H1 (cell line): ENCODE data around the gene PFN4. TPM values are rescaled to one million over a fixed set of nuclear protein-coding genes. Genes with fewer than 3 reads are reported as not detected.

Experiments
- CTCF ChIA-PET: fragments of 300-600 bp; sonication (Branson Sonifier 250); formaldehyde crosslinking; loops from one replicate; lab custom pipeline; 2021; ENCODE audit not compliant: partially characterized antibody; lab: Charles Lee
- POLR2A ChIA-PET: fragments of 300-600 bp; sonication (Branson Sonifier 250); formaldehyde crosslinking; loops from one replicate; lab custom pipeline; 2021; ENCODE audit warnings: inconsistent platforms; ENCODE audit not compliant: partially characterized antibody; lab: Charles Lee
- DNase-seq, 2 experiments: peaks; one replicate each; pipeline versions ENCODE4 v3.0.0 to v3.0.0-alpha.2; 2010 to 2022; ENCODE audit warnings: low spot score in 2 of 2, low read depth in 1 of 2, mixed read lengths in 1 of 2
- FAIRE-seq: peaks from 2 replicates; lab custom pipeline; 2011; peaks lifted over from hg19 to GRCh38; lab: Jason Lieb, UNC
- H2AFZ ChIP-seq: 2 replicates; pipeline ENCODE4 v1.8.1; 2012; ENCODE audit warnings: low read length, inconsistent platforms
- H2AK5ac ChIP-seq: 2 replicates; pipeline ENCODE4 v1.6.1; 2013; ENCODE audit warnings: low read depth, low read length
- H2BK120ac ChIP-seq: replicated peaks from 2 replicates; pipeline ENCODE3; 2013; ENCODE audit warnings: low read depth, low read length, inconsistent platforms
- H2BK12ac ChIP-seq: 2 replicates; pipeline ENCODE4 v1.6.1; 2013; ENCODE audit warnings: low read depth, low read length
- H2BK15ac ChIP-seq: 2 replicates; pipeline ENCODE4 v1.6.1; 2013; ENCODE audit warnings: low read length
- H2BK20ac ChIP-seq: 2 replicates; pipeline ENCODE4 v1.6.1; 2013; ENCODE audit warnings: low read length
- H2BK5ac ChIP-seq: 2 replicates; pipeline ENCODE4 v1.6.1; 2013; ENCODE audit warnings: low read depth, low read length
- H3K14ac ChIP-seq: 2 replicates; pipeline ENCODE4 v1.6.1; 2013; ENCODE audit warnings: inconsistent platforms; ENCODE audit not compliant: insufficient read length
- H3K18ac ChIP-seq: 2 replicates; pipeline ENCODE4 v1.6.1; 2013; ENCODE audit warnings: low read length; ENCODE audit errors: extremely low read depth
- H3K23ac ChIP-seq: 2 replicates; pipeline ENCODE4 v1.6.1; 2013; ENCODE audit warnings: inconsistent platforms; ENCODE audit not compliant: insufficient read length
- H3K23me2 ChIP-seq: 2 replicates; pipeline ENCODE4 v1.6.1; 2013; ENCODE audit warnings: low read depth, low read length
- H3K27ac ChIP-seq: 2 replicates; pipeline ENCODE4 v1.6.1; 2011; ENCODE audit warnings: low read depth, low read length, inconsistent platforms
- H3K27me3 ChIP-seq, 4 experiments: replicated peaks in 1 of 4; 1 replicate in 1 of 4; 2 replicates in 3 of 4; pipeline versions ENCODE4 v1.6.1 to v1.8.1; 2011 to 2013; ENCODE audit warnings: low read length in 3 of 4, mild to moderate bottlenecking in 3 of 4, inconsistent platforms in 2 of 4, mixed read lengths in 2 of 4, moderate library complexity in 1 of 4; ENCODE audit not compliant: control insufficient read depth in 3 of 4, insufficient read depth in 3 of 4; ENCODE audit errors: extremely low read depth in 1 of 4
- H3K36me3 ChIP-seq, 4 experiments: 2 replicates each; pipeline versions ENCODE4 v1.6.1 to v1.8.1; 2011 to 2013; ENCODE audit warnings: mild to moderate bottlenecking in 4 of 4, low read length in 3 of 4, moderate library complexity in 2 of 4, control low read depth in 1 of 4, inconsistent platforms in 1 of 4; ENCODE audit not compliant: insufficient read depth in 4 of 4, control insufficient read depth in 2 of 4
- H3K4ac ChIP-seq: replicated peaks from 2 replicates; pipeline ENCODE3; 2013; ENCODE audit warnings: low read length, low read depth, mixed read lengths, inconsistent platforms; ENCODE audit not compliant: insufficient read length
- H3K4me1 ChIP-seq, 4 experiments: replicated peaks in 1 of 4; 1 replicate in 1 of 4; 2 replicates in 3 of 4; pipeline versions ENCODE4 v1.6.1 to v1.8.1; 2011 to 2013; ENCODE audit warnings: low read length in 3 of 4, inconsistent platforms in 2 of 4, mixed read lengths in 1 of 4; ENCODE audit not compliant: insufficient read depth in 4 of 4, control insufficient read depth in 3 of 4
- H3K4me2 ChIP-seq, 2 experiments: 2 replicates each; pipeline versions ENCODE4 v1.6.1 to v1.8.1; 2011 to 2013; ENCODE audit warnings: low read depth in 2 of 2, low read length in 2 of 2, control low read depth in 1 of 2, inconsistent platforms in 1 of 2, mild to moderate bottlenecking in 1 of 2; ENCODE audit not compliant: insufficient read depth in 1 of 2
- H3K4me3 ChIP-seq, 4 experiments: fragments of 200-600, 300-600 bp in 1 of 4; sonication (generic), shearing (Covaris generic), sonication (Bioruptor Twin) in 1 of 4; 2 replicates each; pipeline versions ENCODE4 v1.5.1 to v1.8.1; 2011 to 2016; ENCODE audit warnings: low read length in 4 of 4, low read depth in 3 of 4, control low read depth in 2 of 4, inconsistent platforms in 2 of 4, mild to moderate bottlenecking in 2 of 4, mixed read lengths in 1 of 4, moderate library complexity in 1 of 4; ENCODE audit not compliant: insufficient read depth in 2 of 4; ENCODE audit errors: extremely low read depth in 1 of 4
- H3K56ac ChIP-seq: replicated peaks from 2 replicates; pipeline ENCODE3; 2013; ENCODE audit warnings: low read depth, mild to moderate bottlenecking, mixed read lengths, low read length, inconsistent platforms; ENCODE audit not compliant: insufficient read length
- H3K79me1 ChIP-seq: 2 replicates; pipeline ENCODE4 v1.6.1; 2013; ENCODE audit warnings: low read depth, low read length, control low read depth
- H3K79me2 ChIP-seq, 2 experiments: 2 replicates each; pipeline versions ENCODE4 v1.6.1 to v1.8.1; 2012 to 2013; ENCODE audit warnings: low read length in 2 of 2, mild to moderate bottlenecking in 2 of 2, inconsistent platforms in 1 of 2; ENCODE audit not compliant: insufficient read depth in 2 of 2, control insufficient read depth in 1 of 2
- H3K9ac ChIP-seq, 4 experiments: replicated peaks in 1 of 4; 1 replicate in 1 of 4; 2 replicates in 3 of 4; pipeline versions ENCODE4 v1.6.1 to v1.8.1; 2011 to 2013; ENCODE audit warnings: low read depth in 3 of 4, low read length in 3 of 4, control low read depth in 2 of 4, mild to moderate bottlenecking in 2 of 4, moderate library complexity in 2 of 4, inconsistent platforms in 1 of 4; ENCODE audit errors: extremely low read depth in 1 of 4
- H3K9me3 ChIP-seq, 2 experiments: 2 replicates each; pipeline versions ENCODE4 v1.6.1 to v1.8.1; 2012 to 2013; ENCODE audit warnings: mild to moderate bottlenecking in 2 of 2, moderate library complexity in 2 of 2, control low read depth in 1 of 2, inconsistent platforms in 1 of 2, low read depth in 1 of 2, low read length in 1 of 2, mixed read lengths in 1 of 2; ENCODE audit not compliant: insufficient read depth in 2 of 2
- H4K20me1 ChIP-seq, 2 experiments: replicated peaks in 1 of 2; 2 replicates each; pipeline versions ENCODE3 to v1.8.1; 2011 to 2013; ENCODE audit warnings: inconsistent platforms in 2 of 2, low read length in 2 of 2, mild to moderate bottlenecking in 1 of 2; ENCODE audit not compliant: insufficient read depth in 2 of 2, control insufficient read depth in 1 of 2
- H4K5ac ChIP-seq: 2 replicates; pipeline ENCODE4 v1.6.1; 2013; ENCODE audit warnings: low read length, low read depth, mixed read lengths, inconsistent platforms; ENCODE audit not compliant: insufficient read length
- H4K8ac ChIP-seq: 2 replicates; pipeline ENCODE4 v1.8.0; 2013; ENCODE audit warnings: mild to moderate bottlenecking, moderate library complexity, low read length, inconsistent platforms; ENCODE audit not compliant: insufficient read depth; ENCODE audit errors: extremely low read depth
- H4K91ac ChIP-seq: replicated peaks from 2 replicates; pipeline ENCODE3; 2013; ENCODE audit warnings: low read length, mixed read lengths, inconsistent platforms; ENCODE audit not compliant: insufficient read length
- CHD2 ChIP-seq: IDR thresholded peaks from 2 replicates; pipeline ENCODE4 v1.6.1; 2012; ENCODE audit warnings: low read length, improper control_type of control experiment
- HDAC2 ChIP-seq, 2 experiments: fragments of 300-600 bp in 1 of 2; sonication (generic) in 1 of 2; IDR thresholded peaks; 2 replicates each; pipeline ENCODE4 v1.6.1; 2011 to 2012; ENCODE audit warnings: low read depth in 2 of 2, low read length in 2 of 2, mild to moderate bottlenecking in 2 of 2, moderate library complexity in 2 of 2, borderline replicate concordance in 1 of 2, inconsistent platforms in 1 of 2
- HDAC6 ChIP-seq: IDR thresholded peaks from one replicate; pipeline ENCODE4 v1.7.1; 2012; ENCODE audit warnings: low read depth, mild to moderate bottlenecking, inconsistent platforms, low read length, moderate library complexity
- JUN ChIP-seq: IDR thresholded peaks from 2 replicates; pipeline ENCODE4 v1.6.1; 2011; ENCODE audit warnings: low read depth, mild to moderate bottlenecking, improper control_type of control experiment, low read length
- KDM1A ChIP-seq: fragments of 200-600, 300-600 bp; sonication (generic); IDR thresholded peaks from 2 replicates; pipeline ENCODE4 v1.7.1; 2016; ENCODE audit warnings: mild to moderate bottlenecking, low read length, borderline replicate concordance
- MAFK ChIP-seq: IDR thresholded peaks from 2 replicates; pipeline ENCODE4 v1.6.1; 2012; ENCODE audit warnings: low read depth, mild to moderate bottlenecking, improper control_type of control experiment, low read length
- PHF8 ChIP-seq: fragments of 200-600 bp; sonication (generic); conservative IDR thresholded peaks from 2 replicates; pipeline ENCODE4 v1.7.1; 2012; ENCODE audit warnings: low read depth, mild to moderate bottlenecking, inconsistent platforms, low read length, moderate library complexity
- POLR2A ChIP-seq, 2 experiments: IDR thresholded peaks; 1 replicate in 1 of 2; 2 replicates in 1 of 2; pipeline ENCODE4 v1.6.1; 2011; ENCODE audit warnings: low read depth in 2 of 2, low read length in 2 of 2, mild to moderate bottlenecking in 2 of 2; ENCODE audit errors: control extremely low read depth in 1 of 2
- SRF ChIP-seq: IDR thresholded peaks from 2 replicates; pipeline ENCODE4 v1.6.1; 2011; ENCODE audit warnings: mild to moderate bottlenecking, low read depth, low read length, moderate library complexity
- WGBS, 2 experiments: shearing (Covaris generic) in 1 of 2; methylation state at CpG; one replicate each; pipeline versions ENCODE4 v1.1.6 to v1.1.7; 2013 to 2015; ENCODE audit warnings: low lambda C conversion rate in 2 of 2, mixed read lengths in 2 of 2, inconsistent platforms in 1 of 2, low coverage in 1 of 2, missing lambda C conversion rate in 1 of 2; ENCODE audit not compliant: insufficient replicate concordance in 2 of 2, insufficient coverage in 1 of 2, insufficient read length in 1 of 2; ENCODE audit errors: extremely low coverage in 1 of 2, missing lambda C conversion rate in 1 of 2; 5-methylcytosine and 5-hydroxymethylcytosine counted together
- polyA plus RNA-seq, 7 experiments: library from polyadenylated mRNA; depleted of rRNA in 3 of 7; stranded (reverse) in 5 of 7; unstranded in 2 of 7; fragments of >200 nt in 5 of 7; fragments of 200-250 nt in 2 of 7; gene quantifications; 1 replicate in 5 of 7; 2 replicates in 1 of 7; 4 replicates in 1 of 7; pipeline versions ENCODE4 v1.2.1 to v1.2.3, GENCODE V29; 2011 to 2013; ENCODE audit warnings: missing spikeins in 2 of 7, mixed read lengths in 2 of 7
- total RNA-seq: library from RNA; stranded (reverse); fragmentation: NEBNext Ultra II Directional; extraction: Animal tissue kit (Norgen Biotek cat#: 25700); gene quantifications from 2 replicates; pipeline ENCODE4 v1.2.1, GENCODE V29; 2021
- TF ChIP-seq, protein P1 (sequence below): IDR thresholded peaks from 2 replicates; pipeline ENCODE4 v1.6.1; 2012; ENCODE audit warnings: inconsistent platforms
- TF ChIP-seq, protein P2 (sequence below): IDR thresholded peaks from 2 replicates; pipeline ENCODE4 v1.6.1; 2012; ENCODE audit warnings: low read length, inconsistent platforms
- TF ChIP-seq, protein P3 (sequence below): IDR thresholded peaks from 2 replicates; pipeline ENCODE4 v1.6.1; 2012; ENCODE audit warnings: inconsistent platforms

PFN4 gene
- total and polyA plus RNA-seq, 2 of the 8 experiments (the other 6 are each of a cell fraction or from before 2014, with no cell fraction given) = not detected

DNA sequence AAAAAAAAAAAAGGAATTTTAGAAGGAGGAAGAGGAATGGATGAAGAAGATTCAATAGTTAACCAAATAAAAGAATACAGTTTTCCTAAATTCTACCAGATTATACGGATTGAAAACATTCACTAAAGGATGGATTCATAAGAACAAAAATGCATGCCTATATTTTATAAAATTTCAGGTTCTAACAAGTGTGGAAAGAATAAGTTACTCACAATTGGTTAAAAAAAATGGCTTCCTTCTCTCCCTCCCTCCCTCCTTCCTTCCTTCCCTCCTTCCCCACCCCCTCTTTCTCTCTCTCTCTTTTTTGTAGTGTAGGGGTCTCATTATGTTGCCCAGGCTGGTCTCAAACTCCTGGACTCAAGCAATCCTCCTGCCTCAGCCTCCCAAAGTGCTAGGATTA is 36.9 kb downstream of the PFN4 start:
- Histone ChIP-seq H3K4me3 (no peak overlapping the region), H3K14ac (no peak overlapping the region), H2BK15ac (no peak overlapping the region), H2BK5ac (no peak overlapping the region), H3K4ac (no peak overlapping the region), H2BK20ac (no peak overlapping the region), H4K20me1 (no peaks in the 10 kb centered on the region), H3K4me1 (peaks cover 4 to 11% (median 9%) of the 10 kb centered on the region in 4 experiments), H4K91ac (no peak overlapping the region), H2BK120ac (no peak overlapping the region), H3K36me3 (peaks cover 5 to 11% (median 9%) of the 10 kb centered on the region in 4 experiments; a peak in 6 of 8 replicates), H3K23ac (no peak overlapping the region), H2BK12ac (no peak overlapping the region), H3K9ac (no peak overlapping the region), H3K79me1 (no peaks in the 10 kb centered on the region), H3K9me3 (no peaks in the 10 kb centered on the region), H2AK5ac (no peak overlapping the region), H3K23me2 (peaks cover 10% of the 10 kb centered on the region), H2AFZ (no peak overlapping the region), H3K18ac (no peak overlapping the region), H3K56ac (no peak overlapping the region), H3K4me2 (no peak overlapping the region), H4K5ac (no peak overlapping the region), H3K27me3 (no peaks in the 10 kb centered on the region), H4K8ac (no peak overlapping the region), H3K79me2 (no peaks in the 10 kb centered on the region), H3K27ac (no peak overlapping the region)
- WGBS, 2 experiments = 89% methylated on average over 1 of the region's 1 CpG; no CpG with 5 or more reads in 1 of the 2 experiments
- no peak for DNase-seq
- FAIRE-seq = no peak
- POLR2A ChIA-PET = no interaction called here
- CTCF ChIA-PET = interaction anchor here (4.3 kb wide), 1 partner anchor 26 kb away, joined by 25 read pairs; no protein-coding TSS in a partner anchor
- TF ChIP-seq SRF (no peak), HDAC6 (no peak), JUN (no peak), HDAC2 (IDR thresholded peaks at IDR 0.05; ENCODE audit: borderline replicate concordance in 1 of 2, low read depth in 2 of 2, low read length in 2 of 2) (no peak), PHF8 (no peak), CHD2 (no peak), MAFK (no peak), POLR2A (IDR thresholded peaks at IDR 0.05; ENCODE audit: control extremely low read depth in 1 of 2, low read depth in 2 of 2, low read length in 2 of 2) (no peak), KDM1A (no peak)
- TF ChIP-seq, protein P1, sequence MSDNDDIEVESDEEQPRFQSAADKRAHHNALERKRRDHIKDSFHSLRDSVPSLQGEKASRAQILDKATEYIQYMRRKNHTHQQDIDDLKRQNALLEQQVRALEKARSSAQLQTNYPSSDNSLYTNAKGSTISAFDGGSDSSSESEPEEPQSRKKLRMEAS = no peak
- TF ChIP-seq, protein P2, sequence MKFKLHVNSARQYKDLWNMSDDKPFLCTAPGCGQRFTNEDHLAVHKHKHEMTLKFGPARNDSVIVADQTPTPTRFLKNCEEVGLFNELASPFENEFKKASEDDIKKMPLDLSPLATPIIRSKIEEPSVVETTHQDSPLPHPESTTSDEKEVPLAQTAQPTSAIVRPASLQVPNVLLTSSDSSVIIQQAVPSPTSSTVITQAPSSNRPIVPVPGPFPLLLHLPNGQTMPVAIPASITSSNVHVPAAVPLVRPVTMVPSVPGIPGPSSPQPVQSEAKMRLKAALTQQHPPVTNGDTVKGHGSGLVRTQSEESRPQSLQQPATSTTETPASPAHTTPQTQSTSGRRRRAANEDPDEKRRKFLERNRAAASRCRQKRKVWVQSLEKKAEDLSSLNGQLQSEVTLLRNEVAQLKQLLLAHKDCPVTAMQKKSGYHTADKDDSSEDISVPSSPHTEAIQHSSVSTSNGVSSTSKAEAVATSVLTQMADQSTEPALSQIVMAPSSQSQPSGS = no peak
- TF ChIP-seq, protein P3, sequence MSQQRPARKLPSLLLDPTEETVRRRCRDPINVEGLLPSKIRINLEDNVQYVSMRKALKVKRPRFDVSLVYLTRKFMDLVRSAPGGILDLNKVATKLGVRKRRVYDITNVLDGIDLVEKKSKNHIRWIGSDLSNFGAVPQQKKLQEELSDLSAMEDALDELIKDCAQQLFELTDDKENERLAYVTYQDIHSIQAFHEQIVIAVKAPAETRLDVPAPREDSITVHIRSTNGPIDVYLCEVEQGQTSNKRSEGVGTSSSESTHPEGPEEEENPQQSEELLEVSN = no peak
